Gastroesophageal sphincter (tissue), 4 donors: ENCODE data around the gene POFUT2. TPM values are rescaled to one million over a fixed set of nuclear protein-coding genes. Genes with fewer than 3 reads are reported as not detected.
"Not testable (repeated sequence)": the region's sequence is repeated elsewhere in the genome, so short reads cannot be mapped to it uniquely, and the experiment has no call there.

Source experiments
- ATAC-seq: fragments of 150-250 bp; one replicate; pipeline ENCODE4 v1.9.1; 2016; ENCODE audit warnings: mild to moderate bottlenecking, moderate library complexity
- H3K27ac ChIP-seq, 4 donors: fragments of 200-600 bp; sonication (generic) in 3 of 4; 1 replicate in 3 of 4; 2 replicates in 1 of 4; pipeline ENCODE4 v1.5.1; 2016 to 2019
- H3K27me3 ChIP-seq: fragments of 200-600 bp; sonication (generic); one replicate; pipeline ENCODE4 v1.5.1; 2019
- H3K36me3 ChIP-seq, 2 donors: fragments of 200-600 bp; sonication (generic); one replicate each; pipeline ENCODE4 v1.5.1; 2019; ENCODE audit warnings: control low read depth in 1 of 2
- H3K4me1 ChIP-seq, 3 donors: fragments of 200-600 bp; sonication (generic); 1 replicate in 2 of 3; 2 replicates in 1 of 3; pipeline ENCODE4 v1.5.1; 2016 to 2019; ENCODE audit warnings: control low read depth in 2 of 3
- H3K4me3 ChIP-seq, 2 donors: fragments of 200-600 bp; sonication (generic); one replicate each; pipeline ENCODE4 v1.5.1; 2019; ENCODE audit warnings: mild to moderate bottlenecking in 1 of 2, moderate library complexity in 1 of 2
- H3K9me3 ChIP-seq, 3 donors: fragments of 200-600 bp; sonication (generic); one replicate each; pipeline ENCODE4 v1.5.1; 2017 to 2019; ENCODE audit warnings: control low read depth in 2 of 3
- EP300 ChIP-seq: sonication (generic); formaldehyde crosslinking; IDR thresholded peaks from one replicate; pipeline ENCODE4 v1.6.1; 2017; ENCODE audit warnings: antibody characterized with exemption, mild to moderate bottlenecking
- POLR2A ChIP-seq, 2 donors: fragments of 450-650 bp; IDR thresholded peaks; one replicate each; pipeline ENCODE4 v1.6.1; 2017; ENCODE audit warnings: antibody characterized with exemption in 2 of 2, mild to moderate bottlenecking in 2 of 2, moderate library complexity in 1 of 2
- POLR2AphosphoS5 ChIP-seq: sonication (generic); formaldehyde crosslinking; IDR thresholded peaks from one replicate; pipeline ENCODE4 v1.6.1; 2017; ENCODE audit warnings: antibody characterized with exemption
- WGBS, 2 donors: methylation state at CpG; one replicate each; pipeline ENCODE4 v1.1.5; 2018; ENCODE audit warnings: low coverage in 1 of 2; 5-methylcytosine and 5-hydroxymethylcytosine counted together
- total RNA-seq, 4 donors: library from RNA; depleted of rRNA; stranded (reverse); fragments of >200 nt; gene quantifications; one replicate each; pipeline ENCODE4 v1.1.0, GENCODE V29; 2016
- TF ChIP-seq, protein P1 (sequence below), 4 experiments: fragments of 200-600 bp in 2 of 4; fragments of 450-650 bp in 2 of 4; sonication (generic) in 1 of 4; IDR thresholded peaks; one replicate each; pipeline ENCODE4 v1.5.1; 2017 to 2019; ENCODE audit warnings: antibody characterized with exemption in 4 of 4, mild to moderate bottlenecking in 2 of 4, moderate library complexity in 2 of 4

The POFUT2 gene
- total RNA-seq, 4 donors from 2014 or later = 17.6 to 31.1 (median 24.2) TPM

GRCh38 chr21:45318556-45319404 is 31.1 kb upstream of the POFUT2 start:
- peak; percentile 68 for ATAC-seq
- 80 to 87% methylated on average over 2 to 5 of the region's 24 CpGs for WGBS, 2 donors
- no peaks in the 10 kb centered on the region for H3K36me3 ChIP-seq
- H3K4me1 ChIP-seq = peaks cover 0 to 73% (median 52%) of the 10 kb centered on the region in 3 donors
- peak overlapping the region in 3 of 4 donors; percentile 82 to 91 (median 82) for H3K27ac ChIP-seq
- TF ChIP-seq EP300 = no peak
- TF ChIP-seq POLR2A (IDR thresholded peaks at IDR 0.05) = no peak
- TF ChIP-seq, protein P1, sequence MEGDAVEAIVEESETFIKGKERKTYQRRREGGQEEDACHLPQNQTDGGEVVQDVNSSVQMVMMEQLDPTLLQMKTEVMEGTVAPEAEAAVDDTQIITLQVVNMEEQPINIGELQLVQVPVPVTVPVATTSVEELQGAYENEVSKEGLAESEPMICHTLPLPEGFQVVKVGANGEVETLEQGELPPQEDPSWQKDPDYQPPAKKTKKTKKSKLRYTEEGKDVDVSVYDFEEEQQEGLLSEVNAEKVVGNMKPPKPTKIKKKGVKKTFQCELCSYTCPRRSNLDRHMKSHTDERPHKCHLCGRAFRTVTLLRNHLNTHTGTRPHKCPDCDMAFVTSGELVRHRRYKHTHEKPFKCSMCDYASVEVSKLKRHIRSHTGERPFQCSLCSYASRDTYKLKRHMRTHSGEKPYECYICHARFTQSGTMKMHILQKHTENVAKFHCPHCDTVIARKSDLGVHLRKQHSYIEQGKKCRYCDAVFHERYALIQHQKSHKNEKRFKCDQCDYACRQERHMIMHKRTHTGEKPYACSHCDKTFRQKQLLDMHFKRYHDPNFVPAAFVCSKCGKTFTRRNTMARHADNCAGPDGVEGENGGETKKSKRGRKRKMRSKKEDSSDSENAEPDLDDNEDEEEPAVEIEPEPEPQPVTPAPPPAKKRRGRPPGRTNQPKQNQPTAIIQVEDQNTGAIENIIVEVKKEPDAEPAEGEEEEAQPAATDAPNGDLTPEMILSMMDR (IDR thresholded peaks at IDR 0.05) = no peak
- peak; percentile 61 for TF ChIP-seq POLR2AphosphoS5
- no peak overlapping the region for H3K4me3 ChIP-seq
- H3K27me3 ChIP-seq = no peaks in the 10 kb centered on the region
- no peaks in the 10 kb centered on the region for H3K9me3 ChIP-seq

DNA sequence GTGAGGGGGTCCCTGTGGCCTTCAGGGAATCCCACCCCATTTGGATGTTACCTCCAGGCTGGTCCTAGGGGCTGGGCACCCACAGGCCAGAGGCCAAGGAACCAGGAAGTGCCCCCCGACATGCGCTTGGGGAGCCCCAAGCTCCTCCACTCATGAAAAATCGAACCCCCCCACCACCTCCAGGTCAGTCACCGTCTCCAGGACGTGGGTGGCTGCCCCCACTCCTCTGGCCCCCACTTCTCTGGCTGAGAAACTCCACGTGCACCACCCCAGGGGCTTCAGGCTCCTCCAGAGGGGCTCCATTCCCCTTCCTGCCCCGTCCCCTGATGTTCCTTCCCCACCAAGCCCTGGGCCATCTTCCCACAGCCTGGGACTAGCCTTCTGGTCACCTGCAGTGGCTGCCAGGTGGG is 30.5 kb upstream of the POFUT2 start:
- Histone ChIP-seq H3K36me3 (no peaks in the 10 kb centered on the region), H3K27ac (peak overlapping the region; percentile 12 to 91 (median 82)), H3K4me1 (peaks cover 0 to 67% (median 47%) of the 10 kb centered on the region in 3 donors), H3K4me3 (no peak overlapping the region), H3K27me3 (no peaks in the 10 kb centered on the region), H3K9me3 (no peaks in the 10 kb centered on the region)
- WGBS, 2 donors = 100% methylated on average over 3 of the region's 7 CpGs; no CpG with 5 or more reads in 1 of the 2 donors
- ATAC-seq = no peak
- TF ChIP-seq POLR2AphosphoS5 = no peak
- TF ChIP-seq, protein P1 (IDR thresholded peaks at IDR 0.05) = no peak
- TF ChIP-seq POLR2A (IDR thresholded peaks at IDR 0.05) = no peak

DNA sequence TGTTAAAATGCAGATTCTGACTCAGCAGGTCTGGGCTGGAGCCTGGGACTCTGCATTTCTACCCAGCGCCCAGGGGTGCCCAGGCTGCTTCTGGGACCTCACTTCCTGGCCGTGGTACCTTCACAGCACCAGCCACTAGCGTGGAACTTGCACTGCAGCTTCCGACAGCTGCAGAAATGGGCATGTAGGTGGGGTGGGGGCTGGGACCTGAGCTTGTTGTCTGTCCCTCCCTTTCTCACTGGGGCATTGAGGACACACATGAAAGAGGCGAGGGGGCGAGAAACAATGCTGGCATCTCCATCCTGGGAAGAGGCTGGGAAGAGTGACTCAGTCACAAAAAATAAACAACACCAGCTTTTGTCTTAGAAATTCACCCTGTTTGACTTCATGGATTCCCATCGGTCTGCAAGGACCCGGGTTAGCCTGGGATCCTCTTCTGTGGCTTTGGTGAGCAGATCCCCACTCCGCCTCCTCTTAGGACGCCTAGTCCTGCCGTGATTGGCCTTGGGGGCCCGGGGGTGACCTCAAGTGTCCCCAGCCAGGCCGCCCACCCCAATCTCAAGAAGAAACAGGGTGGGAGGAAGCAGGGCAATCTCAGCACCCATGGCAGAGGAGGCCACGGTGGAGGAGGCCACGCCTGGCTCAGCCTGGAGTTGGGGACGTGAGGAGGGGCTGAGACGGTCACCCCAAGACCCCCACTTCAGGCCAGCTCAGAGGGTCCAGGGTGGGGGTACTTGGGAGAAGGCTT is 29.9 kb upstream of the POFUT2 start:
- peak; percentile 8 for TF ChIP-seq POLR2AphosphoS5
- no peak for TF ChIP-seq POLR2A (IDR thresholded peaks at IDR 0.05)
- TF ChIP-seq, protein P1 (IDR thresholded peaks at IDR 0.05) = no peak
- 20 to 71% methylated on average over 2 to 4 of the region's 17 CpGs for WGBS, 2 donors
- no peak overlapping the region for H3K4me3 ChIP-seq
- no peaks in the 10 kb centered on the region for H3K36me3 ChIP-seq
- H3K9me3 ChIP-seq = no peaks in the 10 kb centered on the region
- H3K27ac ChIP-seq = peak overlapping the region; percentile 12 to 91 (median 82)
- ATAC-seq = no peak
- peaks cover 0 to 61% (median 41%) of the 10 kb centered on the region in 3 donors for H3K4me1 ChIP-seq
- H3K27me3 ChIP-seq = no peaks in the 10 kb centered on the region

GRCh38 chr21:45316871-45317397 is 29.2 kb upstream of the POFUT2 start:
- no peak for ATAC-seq
- H3K27ac ChIP-seq = peak overlapping the region in 3 of 4 donors; percentile 82 to 91 (median 82)
- WGBS, 2 donors = 72% methylated on average over 6 of the region's 16 CpGs; no CpG with 5 or more reads in 1 of the 2 donors
- no peaks in the 10 kb centered on the region for H3K36me3 ChIP-seq
- no peak overlapping the region for H3K4me3 ChIP-seq
- H3K9me3 ChIP-seq = no peaks in the 10 kb centered on the region
- H3K4me1 ChIP-seq = peaks cover 0 to 55% (median 40%) of the 10 kb centered on the region in 3 donors
- TF ChIP-seq POLR2AphosphoS5 = no peak
- TF ChIP-seq, protein P1 (IDR thresholded peaks at IDR 0.05) = no peak
- TF ChIP-seq POLR2A (IDR thresholded peaks at IDR 0.05) = no peak
- TF ChIP-seq EP300 = no peak
- no peaks in the 10 kb centered on the region for H3K27me3 ChIP-seq

GRCh38 chr21:45315676-45316470 is 28.2 kb upstream of the POFUT2 start:
- not testable (repeated sequence) for H3K9me3 ChIP-seq, H3K4me3 ChIP-seq, H3K36me3 ChIP-seq, ATAC-seq, H3K27me3 ChIP-seq
- H3K4me1 ChIP-seq = peaks cover 0 to 44% (median 37%) of the 10 kb centered on the region in 3 donors
- H3K27ac ChIP-seq = peak overlapping the region in 1 of 4 donors; percentile 82
- 40 to 45% methylated on average over 5 to 7 of the region's 7 CpGs for WGBS, 2 donors
